CD4-positive, alpha-beta T cell treated with Interferon gamma for 1 hour (primary cell): ENCODE results near the gene GAB1.

Experiments used
- DNase-seq: peaks from one replicate; pipeline ENCODE4 v3.0.0-alpha.2; 2020

GAB1 gene

DNA sequence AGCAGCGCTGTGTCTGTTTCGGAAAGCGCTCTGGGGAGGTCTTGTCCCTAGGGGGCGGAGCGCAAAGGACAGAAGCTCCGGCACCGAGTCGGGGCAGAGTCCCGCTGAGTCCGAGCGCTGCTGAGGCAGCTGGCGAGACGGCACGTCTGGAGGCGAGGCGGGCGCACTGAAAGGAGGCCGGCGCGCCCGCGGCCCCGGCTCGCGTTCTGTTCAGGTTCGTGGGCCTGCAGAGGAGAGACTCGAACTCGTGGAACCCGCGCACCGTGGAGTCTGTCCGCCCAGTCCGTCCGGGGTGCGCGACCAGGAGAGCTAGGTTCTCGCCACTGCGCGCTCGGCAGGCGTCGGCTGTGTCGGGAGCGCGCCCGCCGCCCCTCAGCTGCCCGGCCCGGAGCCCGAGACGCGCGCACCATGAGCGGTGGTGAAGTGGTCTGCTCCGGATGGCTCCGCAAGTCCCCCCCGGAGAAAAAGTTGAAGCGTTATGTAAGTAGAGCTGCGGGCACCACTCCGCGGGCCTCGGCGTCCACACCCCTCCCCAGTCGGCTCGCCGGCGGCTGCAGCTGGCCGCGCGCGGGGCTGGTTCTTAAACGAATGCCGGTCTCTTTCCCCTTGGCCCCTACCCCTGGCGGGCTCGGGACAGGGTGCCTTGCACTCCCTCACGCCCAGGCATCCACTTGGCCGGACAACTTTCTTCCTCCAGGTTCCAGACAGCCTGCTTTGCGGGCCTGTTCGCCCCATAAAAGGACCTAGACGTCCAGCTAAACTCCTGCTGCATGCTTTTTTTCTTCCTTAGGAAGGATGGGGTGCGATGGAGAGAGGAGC lies at the start of gene GAB1:
GAB1 (plus strand) TSS at position 96 of the 819 bp plus-strand sequence; CDS start at position 409, 313 bp downstream.
- DNase-seq: peak; percentile 72

- DNase-seq: no peak
These were observed 49.1 kb upstream of the GAB1 start for GRCh38 chr4:143287572-143287923.

DNA sequence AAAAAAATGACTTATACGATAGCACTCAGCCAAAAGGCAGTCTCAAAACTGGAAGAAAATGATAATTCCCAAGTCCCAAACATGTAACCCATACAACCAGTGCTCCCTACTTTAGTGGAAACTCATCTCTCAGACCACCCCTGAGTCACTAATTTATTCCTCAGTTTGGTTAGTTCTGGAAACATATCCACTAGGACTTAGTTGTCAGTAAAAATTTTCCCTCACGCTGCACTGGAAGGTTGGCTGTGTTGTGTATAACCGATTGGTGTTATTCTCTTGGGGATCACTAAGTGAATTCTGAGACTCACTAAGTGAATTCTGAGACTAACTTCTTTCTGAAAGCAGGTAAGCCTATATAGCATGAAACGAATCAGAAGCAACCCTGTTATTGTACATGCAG lies 48.5 kb upstream of the GAB1 start:
- no peak for DNase-seq

DNA sequence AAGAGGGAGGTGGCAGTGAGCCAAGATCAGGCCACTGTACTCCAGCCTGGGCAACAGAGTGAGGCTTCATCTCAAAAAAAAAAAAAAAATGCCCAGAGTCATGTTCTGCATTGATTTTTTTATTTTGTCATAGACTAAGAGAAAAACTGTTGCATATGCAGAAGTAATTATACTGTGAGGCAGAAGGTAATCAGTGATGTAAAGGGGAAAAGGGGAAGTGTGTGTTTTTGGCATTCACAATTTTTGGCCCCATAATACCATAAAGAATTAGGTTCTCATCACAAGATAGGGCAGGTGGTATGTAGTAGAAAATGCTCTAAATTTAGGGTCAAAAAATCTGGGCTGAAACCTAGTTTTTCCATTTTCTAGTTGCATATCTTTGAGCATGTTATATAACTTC lies 47.3 kb upstream of the GAB1 start:
- DNase-seq: no peak

DNA sequence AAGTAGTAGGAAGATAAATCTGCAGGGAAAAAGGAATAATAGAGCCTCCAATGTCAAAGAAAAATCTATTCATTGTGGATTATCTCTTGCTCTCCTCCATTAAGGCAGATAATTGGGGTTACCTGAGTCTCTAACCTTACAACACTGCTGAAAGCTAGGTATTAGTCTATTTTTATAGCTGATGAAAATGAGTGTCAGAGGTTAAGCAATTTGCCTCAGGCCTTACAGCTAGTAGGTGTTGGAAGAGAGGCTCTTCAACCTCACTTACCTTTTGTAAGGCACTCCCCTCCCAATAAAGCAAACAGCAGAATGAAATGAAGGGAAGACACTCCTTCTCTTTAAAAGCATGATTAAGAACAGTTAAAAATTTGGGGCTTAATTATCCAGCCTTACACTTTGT lies 45.4 kb upstream of the GAB1 start:
- DNase-seq: no peak

DNA sequence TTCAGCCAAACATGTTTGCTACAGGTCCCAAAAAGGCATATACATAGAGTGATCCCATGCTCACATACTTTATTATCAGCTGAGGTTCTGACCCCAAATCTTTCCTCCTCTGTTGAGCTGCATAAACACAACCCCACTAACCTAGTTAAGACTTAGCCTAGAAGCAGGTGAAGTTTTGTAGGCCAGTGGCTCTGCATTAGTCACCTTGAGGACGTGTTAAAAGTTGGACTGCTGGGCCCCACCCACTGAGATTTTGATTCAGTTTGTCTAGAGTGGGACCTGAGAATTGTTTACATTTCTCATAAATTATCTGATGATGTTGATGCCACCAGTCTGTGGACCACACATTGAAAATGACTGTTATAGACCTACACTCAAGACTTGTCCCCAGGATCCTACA lies 43.8 kb upstream of the GAB1 start:
- DNase-seq: no peak

DNA sequence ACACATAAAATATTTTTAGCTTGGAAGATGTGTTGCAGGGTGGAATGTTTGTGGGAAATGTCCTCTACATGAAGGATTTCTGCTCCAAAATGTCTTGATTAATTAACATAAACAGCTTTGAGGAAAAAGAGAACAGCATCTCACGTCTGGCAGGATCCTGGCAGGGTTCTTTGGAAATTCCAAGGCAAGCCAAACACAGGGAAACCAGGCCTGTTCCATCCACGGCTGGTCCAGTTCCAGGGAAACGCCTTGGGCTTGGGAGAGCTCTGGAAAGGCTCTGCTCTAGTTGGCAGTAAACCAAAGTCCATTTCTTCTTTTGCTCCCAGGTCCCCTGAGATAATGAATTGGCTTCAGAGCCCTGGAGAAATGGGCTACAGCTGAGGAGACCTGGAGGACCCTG lies 42.4 kb upstream of the GAB1 start:
- DNase-seq: no peak

DNA sequence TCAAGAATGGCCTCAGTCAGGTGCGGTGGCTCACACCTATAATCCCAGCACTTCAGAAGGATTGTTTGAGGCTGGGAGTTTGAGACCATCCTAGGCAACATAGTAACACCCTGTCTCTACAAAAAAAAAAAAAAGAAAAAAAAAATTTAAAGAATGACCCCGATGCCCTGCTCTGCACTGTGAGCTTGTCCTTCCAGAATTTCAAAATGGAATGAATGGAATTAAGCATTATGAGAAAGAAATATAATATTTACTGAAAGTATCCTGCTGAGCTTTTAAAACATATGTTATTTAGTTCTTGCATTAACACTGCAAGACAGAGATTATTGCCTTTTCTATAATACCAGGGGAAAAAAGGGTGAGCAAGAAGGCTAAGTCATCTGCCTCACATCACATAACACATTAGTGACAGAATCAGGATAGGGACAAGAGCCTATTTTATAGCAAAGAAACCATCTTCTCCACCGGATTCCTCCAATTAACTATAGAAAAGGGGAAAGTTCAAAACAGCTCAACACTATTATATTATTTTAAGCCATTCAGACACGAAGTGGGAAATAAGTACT lies 41.9 kb upstream of the GAB1 start:
- DNase-seq: no peak

DNA sequence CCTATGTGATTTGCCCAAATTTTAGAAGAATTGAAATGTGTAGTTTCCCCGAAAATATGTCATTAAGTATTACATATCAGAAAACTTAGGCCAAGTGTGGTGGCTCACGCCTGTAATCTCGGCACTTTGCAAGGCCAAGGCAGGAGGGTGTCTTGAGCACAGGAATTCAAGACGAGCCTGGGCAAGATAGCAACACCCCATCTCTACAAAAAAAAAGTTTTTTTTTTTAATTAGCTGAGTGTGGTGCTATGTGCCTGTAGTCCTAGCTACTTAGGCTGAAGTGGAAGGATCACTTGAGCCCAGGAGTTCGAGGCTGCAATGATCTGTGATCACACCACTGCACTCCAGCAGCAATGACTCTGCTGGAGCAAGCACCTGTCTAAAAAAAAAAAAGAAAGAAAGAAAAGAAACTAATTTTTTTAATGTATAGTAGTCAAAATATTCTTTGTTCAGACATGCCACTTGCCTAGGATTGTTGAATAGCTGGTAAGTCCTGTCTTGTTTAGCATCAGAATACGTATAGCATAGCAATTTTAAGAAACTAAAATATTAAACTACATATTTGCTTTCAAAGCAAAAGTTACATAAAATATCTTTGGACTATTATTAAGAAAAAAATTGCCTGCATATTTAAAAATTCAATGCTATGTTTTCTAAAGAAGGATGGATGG lies 40.1 kb upstream of the GAB1 start:
- DNase-seq: no peak

- DNase-seq: no peak
These were observed 35.8 kb upstream of the GAB1 start for GRCh38 chr4:143300860-143301259.

DNA sequence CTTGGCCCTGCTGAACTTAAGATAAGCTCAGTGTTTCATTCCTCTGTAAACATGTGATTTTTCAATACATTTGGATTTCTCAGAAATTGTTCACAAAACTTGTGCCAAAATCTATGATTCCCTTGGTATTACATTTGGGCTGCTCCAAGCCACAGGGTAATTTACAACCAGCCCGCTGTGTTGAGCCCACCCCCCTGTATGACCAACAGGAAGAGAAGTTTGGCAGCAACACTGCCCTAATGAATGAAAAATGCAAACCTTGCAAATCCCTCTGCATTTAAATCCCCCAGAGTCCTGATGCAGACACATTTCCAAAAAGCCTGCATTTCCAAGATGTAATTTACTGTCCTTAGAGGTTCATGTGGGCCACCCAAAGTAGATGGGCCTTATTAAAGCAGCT lies 34.1 kb upstream of the GAB1 start:
- DNase-seq: no peak

- DNase-seq: no peak
These were observed 29.9 kb upstream of the GAB1 start for GRCh38 chr4:143306788-143307187.

GRCh38 chr4:143307531-143307930 lies 29.1 kb upstream of the GAB1 start:
- no peak for DNase-seq

DNA sequence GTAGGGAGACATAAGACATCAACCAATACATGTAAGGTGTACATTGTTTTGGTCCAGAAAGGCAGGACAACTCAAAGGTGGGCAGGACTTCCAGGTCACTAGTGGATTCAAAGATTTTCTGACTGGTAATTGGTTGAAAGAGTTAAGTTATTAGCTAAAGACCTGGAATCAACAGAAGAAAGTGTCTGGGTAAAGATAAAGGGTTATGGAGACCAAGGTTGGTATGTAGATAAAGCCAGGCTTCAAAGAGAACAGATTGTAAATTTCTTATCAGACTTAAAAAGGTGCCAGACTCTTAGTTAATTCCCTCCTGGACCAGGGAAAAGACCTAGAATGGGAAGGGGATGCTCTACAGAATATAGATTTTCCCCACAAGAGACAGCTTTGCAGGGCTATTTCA lies 28.3 kb upstream of the GAB1 start:
- DNase-seq: no peak

- no peak for DNase-seq
These were observed 24.8 kb upstream of the GAB1 start for GRCh38 chr4:143311924-143312323.

DNA sequence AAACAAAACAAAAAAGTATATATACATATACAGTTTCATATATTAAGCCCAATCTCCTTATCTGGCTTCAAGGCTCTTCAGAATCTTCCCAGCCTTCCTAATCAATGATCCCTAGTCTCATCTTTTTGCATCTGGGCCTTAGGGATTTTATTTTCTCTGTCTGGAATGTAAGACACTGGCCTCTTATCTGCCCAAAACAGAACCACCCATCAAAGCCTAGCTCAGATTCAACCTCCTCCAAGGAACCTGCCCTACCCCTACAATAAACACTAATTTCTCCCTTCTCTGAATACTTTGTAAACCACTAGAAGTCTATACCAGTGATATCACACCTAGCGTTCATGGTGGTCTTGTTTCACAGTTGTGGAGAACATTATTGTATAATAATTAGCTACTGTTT lies 23.2 kb upstream of the GAB1 start:
- no peak for DNase-seq

GRCh38 chr4:143313996-143314395 lies 22.7 kb upstream of the GAB1 start:
- DNase-seq: no peak

DNA sequence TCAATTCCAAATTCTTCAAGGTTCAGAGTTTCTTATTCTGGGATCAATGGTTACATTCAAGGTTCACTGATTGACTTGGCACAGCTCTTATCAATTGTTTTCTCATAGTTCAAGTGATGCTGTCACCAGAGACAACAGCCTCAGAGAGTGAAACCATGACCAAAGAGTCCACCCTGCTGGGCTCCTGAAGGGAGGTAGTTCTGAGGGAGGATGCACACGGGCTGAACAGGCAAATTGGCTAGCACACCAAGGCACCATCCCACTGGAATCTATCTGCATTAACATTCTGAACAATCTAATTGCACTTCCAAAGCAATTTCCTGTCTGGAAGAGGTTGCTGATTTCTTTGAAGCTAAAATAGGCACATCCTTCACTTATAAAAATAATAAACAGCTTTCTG lies 16.6 kb upstream of the GAB1 start:
- no peak for DNase-seq

GRCh38 chr4:143326735-143327134 lies 9.9 kb upstream of the GAB1 start:
- DNase-seq: no peak

DNA sequence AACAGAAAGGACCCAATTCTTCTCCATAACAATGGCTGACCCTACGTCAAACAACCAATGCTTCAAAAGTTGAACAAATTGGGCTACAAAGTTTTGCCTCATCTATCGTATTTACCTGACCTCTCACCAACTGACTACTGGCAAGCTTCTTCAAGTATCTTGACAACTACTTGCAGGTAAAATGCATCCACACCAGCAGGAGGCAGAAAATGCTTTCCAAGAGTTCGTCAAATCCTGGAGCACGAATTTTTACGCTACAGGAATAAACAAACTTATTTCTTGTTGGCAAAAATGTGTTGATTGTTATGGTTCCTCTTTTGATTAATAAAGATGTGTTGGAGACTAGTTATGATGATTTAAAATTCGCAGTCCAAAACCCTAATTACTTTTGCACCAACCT lies 6.7 kb upstream of the GAB1 start:
- no peak for DNase-seq

GRCh38 chr4:143335979-143336780 lies 496 bp upstream of the GAB1 start:
- peak; percentile 54 for DNase-seq

DNA sequence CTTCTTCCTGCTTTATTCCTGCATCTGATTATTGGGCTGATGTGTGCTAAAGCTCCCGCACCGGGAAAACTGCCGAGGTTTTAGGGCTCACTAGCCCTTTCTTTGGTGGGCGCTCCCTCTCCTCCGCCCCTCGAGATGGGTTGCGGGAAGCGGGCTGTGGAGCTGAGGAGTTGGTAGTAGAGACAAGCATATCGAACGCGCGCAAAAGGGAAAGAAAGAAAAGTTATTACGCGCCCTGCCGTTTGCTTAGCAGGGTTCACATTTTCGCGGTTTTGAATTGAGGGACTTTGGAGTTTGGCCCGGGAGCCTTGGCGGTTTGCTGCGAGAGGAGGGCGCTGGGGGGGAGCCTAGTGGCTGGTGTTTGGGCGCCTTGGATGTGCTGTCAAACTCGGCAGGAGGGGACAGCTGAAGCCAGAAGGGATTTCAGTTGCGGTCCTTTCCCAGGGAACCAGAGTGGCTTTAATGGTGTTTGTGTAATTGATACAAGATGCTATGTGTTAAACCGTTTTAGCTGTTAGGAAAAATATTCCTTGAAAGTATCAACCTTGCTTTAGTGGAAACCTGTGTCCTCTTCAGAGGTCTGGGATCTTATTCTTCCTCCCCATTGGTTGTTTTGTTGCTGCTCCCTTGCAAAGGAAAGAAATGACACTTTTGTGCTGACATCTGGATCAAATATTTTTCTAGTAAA lies 1.1 kb downstream of the GAB1 start:
- DNase-seq: no peak

- DNase-seq: no peak
These were observed 1.6 kb downstream of the GAB1 start for GRCh38 chr4:143338313-143338712.
